ENCODE results near the gene SPATS2L. TPM values are rescaled to one million over a fixed set of nuclear protein-coding genes. Genes with fewer than 3 reads are reported as not detected.
A peak's percentile ranks its signal among the peaks of the same experiment; 100 is the strongest.

Gene SPATS2L
- polyA plus RNA-seq, 1 of the 3 experiments (the other 2 are of a cell fraction) = 86.8 TPM

DNA sequence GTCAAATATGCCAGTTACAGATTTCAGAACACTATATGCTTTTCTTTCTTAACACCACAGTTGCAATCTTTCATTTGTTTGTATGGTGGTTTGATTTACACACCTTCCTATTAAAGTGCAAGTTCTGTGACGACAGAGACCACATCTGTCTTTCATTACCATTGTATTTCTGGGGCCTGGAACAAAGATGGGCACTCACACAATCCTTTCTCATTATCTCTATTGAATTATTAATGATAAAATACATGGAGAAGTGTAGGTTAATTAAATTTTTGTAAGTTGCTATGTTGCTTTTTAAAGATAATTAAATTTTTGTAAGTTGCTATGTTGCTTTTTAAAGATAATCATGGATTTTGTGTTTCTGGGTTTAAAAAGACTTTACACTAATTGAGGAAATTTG, 123.5 kb downstream of the SPATS2L start (continued):
- TF ChIP-seq, protein P1, sequence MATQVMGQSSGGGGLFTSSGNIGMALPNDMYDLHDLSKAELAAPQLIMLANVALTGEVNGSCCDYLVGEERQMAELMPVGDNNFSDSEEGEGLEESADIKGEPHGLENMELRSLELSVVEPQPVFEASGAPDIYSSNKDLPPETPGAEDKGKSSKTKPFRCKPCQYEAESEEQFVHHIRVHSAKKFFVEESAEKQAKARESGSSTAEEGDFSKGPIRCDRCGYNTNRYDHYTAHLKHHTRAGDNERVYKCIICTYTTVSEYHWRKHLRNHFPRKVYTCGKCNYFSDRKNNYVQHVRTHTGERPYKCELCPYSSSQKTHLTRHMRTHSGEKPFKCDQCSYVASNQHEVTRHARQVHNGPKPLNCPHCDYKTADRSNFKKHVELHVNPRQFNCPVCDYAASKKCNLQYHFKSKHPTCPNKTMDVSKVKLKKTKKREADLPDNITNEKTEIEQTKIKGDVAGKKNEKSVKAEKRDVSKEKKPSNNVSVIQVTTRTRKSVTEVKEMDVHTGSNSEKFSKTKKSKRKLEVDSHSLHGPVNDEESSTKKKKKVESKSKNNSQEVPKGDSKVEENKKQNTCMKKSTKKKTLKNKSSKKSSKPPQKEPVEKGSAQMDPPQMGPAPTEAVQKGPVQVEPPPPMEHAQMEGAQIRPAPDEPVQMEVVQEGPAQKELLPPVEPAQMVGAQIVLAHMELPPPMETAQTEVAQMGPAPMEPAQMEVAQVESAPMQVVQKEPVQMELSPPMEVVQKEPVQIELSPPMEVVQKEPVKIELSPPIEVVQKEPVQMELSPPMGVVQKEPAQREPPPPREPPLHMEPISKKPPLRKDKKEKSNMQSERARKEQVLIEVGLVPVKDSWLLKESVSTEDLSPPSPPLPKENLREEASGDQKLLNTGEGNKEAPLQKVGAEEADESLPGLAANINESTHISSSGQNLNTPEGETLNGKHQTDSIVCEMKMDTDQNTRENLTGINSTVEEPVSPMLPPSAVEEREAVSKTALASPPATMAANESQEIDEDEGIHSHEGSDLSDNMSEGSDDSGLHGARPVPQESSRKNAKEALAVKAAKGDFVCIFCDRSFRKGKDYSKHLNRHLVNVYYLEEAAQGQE (IDR thresholded peaks at IDR 0.05; ENCODE audit: low read depth, low read length) = no peak
- TF ChIP-seq RAD21 (IDR thresholded peaks at IDR 0.05; ENCODE audit: low read length) (peak; percentile 1; the same call in 1 of the 2 replicates), TEAD4 (IDR thresholded peaks at IDR 0.05; ENCODE audit: borderline replicate concordance, insufficient read depth) (peak; percentile 55; the same call in 1 of the 2 replicates), RFX5 (IDR thresholded peaks at IDR 0.05; ENCODE audit: low read length) (no peak), EZH2phosphoT487 (IDR thresholded peaks at IDR 0.05; ENCODE audit: borderline replicate concordance, low read depth) (no peak), CHD2 (IDR thresholded peaks at IDR 0.05; ENCODE audit: low read length, partially characterized antibody) (peak; percentile 72), NFIC (IDR thresholded peaks at IDR 0.05; ENCODE audit: borderline replicate concordance) (no peak), RXRA (IDR thresholded peaks at IDR 0.05; ENCODE audit: borderline replicate concordance, low read depth) (no peak), NRF1 (IDR thresholded peaks at IDR 0.05; ENCODE audit: low read depth, low read length) (no peak)
- TF ChIP-seq, protein P2, sequence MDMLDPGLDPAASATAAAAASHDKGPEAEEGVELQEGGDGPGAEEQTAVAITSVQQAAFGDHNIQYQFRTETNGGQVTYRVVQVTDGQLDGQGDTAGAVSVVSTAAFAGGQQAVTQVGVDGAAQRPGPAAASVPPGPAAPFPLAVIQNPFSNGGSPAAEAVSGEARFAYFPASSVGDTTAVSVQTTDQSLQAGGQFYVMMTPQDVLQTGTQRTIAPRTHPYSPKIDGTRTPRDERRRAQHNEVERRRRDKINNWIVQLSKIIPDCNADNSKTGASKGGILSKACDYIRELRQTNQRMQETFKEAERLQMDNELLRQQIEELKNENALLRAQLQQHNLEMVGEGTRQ (IDR thresholded peaks at IDR 0.05; ENCODE audit: borderline replicate concordance, low read depth, low read length) = no peak

DNA sequence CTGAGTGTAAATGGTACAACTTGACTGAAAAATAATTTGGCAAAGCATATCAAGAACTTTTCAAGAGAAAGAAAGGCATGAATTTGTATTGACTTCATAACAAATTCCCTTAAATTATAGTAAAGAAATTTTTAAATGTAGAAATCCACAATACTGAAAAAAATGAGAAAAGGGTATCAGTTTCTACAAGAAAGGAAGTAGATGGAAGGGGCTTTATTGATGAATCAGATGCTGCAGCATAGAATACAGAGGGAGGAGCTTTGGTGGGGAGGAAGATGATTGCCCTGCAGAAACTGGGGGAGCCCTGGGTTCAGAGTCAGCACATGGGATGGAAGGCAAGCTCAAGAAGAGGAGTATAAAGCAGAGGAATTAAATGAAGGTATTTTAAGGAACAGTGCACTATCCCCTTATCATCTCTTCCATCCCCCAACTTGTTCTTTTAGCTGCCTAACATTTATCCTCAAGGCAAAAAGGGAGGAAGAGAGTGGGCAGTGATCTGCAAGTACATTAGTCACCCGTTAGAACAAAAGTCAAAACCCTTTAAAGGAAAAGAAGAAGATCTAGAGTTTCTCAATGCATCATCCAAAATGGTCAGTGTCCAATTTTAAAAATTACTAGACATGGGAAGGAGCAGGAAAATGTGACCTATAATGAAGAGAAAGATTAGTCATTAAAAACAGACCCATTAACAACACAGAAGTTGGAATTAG, 125.7 kb downstream of the SPATS2L start:
- Histone ChIP-seq H3K27ac (ENCODE audit: low read depth in 2 of 2, low read length in 1 of 2) (no peak overlapping the region; a peak in 1 of 4 replicates), H3K9me3 (no peaks in the 10 kb centered on the region), H3K79me2 (ENCODE audit: insufficient read depth) (no peaks in the 10 kb centered on the region), H3K9me2 (no peaks in the 10 kb centered on the region), H3F3A (replicated peaks; ENCODE audit: insufficient read depth) (no peaks in the 10 kb centered on the region), H3K36me3 (replicated peaks in 1 of 2; ENCODE audit: control insufficient read depth in 1 of 2, insufficient read depth in 2 of 2, low read length in 1 of 2) (peaks cover 13 to 70% of the 10 kb centered on the region in 2 experiments), H3K9ac (no peak overlapping the region), H4K20me1 (ENCODE audit: insufficient read depth) (no peaks in the 10 kb centered on the region), H3K4me2 (no peak overlapping the region), H3K4me1 (ENCODE audit: control insufficient read depth in 1 of 2, insufficient read depth in 2 of 2, low read depth in 1 of 2, low read length in 1 of 2) (peaks cover 0 to 16% of the 10 kb centered on the region in 2 experiments; a peak in 2 of 4 replicates), H2AFZ (ENCODE audit: low read depth) (no peak overlapping the region), H3K4me3 (ENCODE audit: low read depth in 2 of 2, low read length in 1 of 2) (no peak overlapping the region), H3K27me3 (ENCODE audit: insufficient read depth) (no peaks in the 10 kb centered on the region)
- POLR2A ChIA-PET = no interaction called here
- no peak for DNase-seq
- CTCF ChIA-PET = interaction anchor here (0.7 to 1.7 kb wide), 2 partner anchors 29 to 38 kb away, joined by 3 to 5 read pairs; no protein-coding TSS in a partner anchor
- no peak for TF ChIP-seq FOXM1 (IDR thresholded peaks at IDR 0.05; ENCODE audit: low read depth)
- TF ChIP-seq, protein P3, sequence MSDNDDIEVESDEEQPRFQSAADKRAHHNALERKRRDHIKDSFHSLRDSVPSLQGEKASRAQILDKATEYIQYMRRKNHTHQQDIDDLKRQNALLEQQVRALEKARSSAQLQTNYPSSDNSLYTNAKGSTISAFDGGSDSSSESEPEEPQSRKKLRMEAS (IDR thresholded peaks at IDR 0.05; ENCODE audit: low read depth) = no peak
- TF ChIP-seq GABPA (IDR thresholded peaks at IDR 0.05; ENCODE audit: low read depth) = no peak
- TF ChIP-seq, protein P1 (IDR thresholded peaks at IDR 0.05; ENCODE audit: low read depth, low read length) = no peak
- TF ChIP-seq NFIC (IDR thresholded peaks at IDR 0.05; ENCODE audit: borderline replicate concordance) = no peak
- no peak for TF ChIP-seq TAF1 (IDR thresholded peaks at IDR 0.05; ENCODE audit: borderline replicate concordance, low read depth, low read length)
- TF ChIP-seq EZH2phosphoT487 (IDR thresholded peaks at IDR 0.05; ENCODE audit: borderline replicate concordance, low read depth) = no peak
- whole genome bisulfite sequencing (ENCODE audit: low lambda C conversion rate) = 75% methylated on average over 1 of the region's 1 CpG
